ENCODE data around the gene STK17A. TPM values are rescaled to one million over a fixed set of nuclear protein-coding genes. Genes with fewer than 3 reads are reported as not detected.

STK17A gene
- total RNA-seq, 3 donors from 2014 or later = 17.9 to 30.0 (median 19.5) TPM

GRCh38 chr7:43536773-43537172 lies 46.1 kb upstream of the STK17A start:
- H3K9me3 ChIP-seq = no peaks in the 10 kb centered on the region
- ATAC-seq = no peak
- H3K4me3 ChIP-seq = no peak overlapping the region
- no peak for TF ChIP-seq CTCF (IDR thresholded peaks at IDR 0.05)
- intact Hi-C loops (cut with DNase I, micrococcal nuclease) = no loop called here
- no peaks in the 10 kb centered on the region for H3K4me1 ChIP-seq (ENCODE audit: low read depth)
- DNase-seq = no peak
- no peaks in the 10 kb centered on the region for H3K36me3 ChIP-seq (ENCODE audit: low read depth)

- Histone ChIP-seq H3K36me3 (ENCODE audit: low read depth) (no peaks in the 10 kb centered on the region), H3K4me3 (no peak overlapping the region), H3K9me3 (no peaks in the 10 kb centered on the region), H3K4me1 (ENCODE audit: low read depth) (no peaks in the 10 kb centered on the region)
- TF ChIP-seq CTCF (IDR thresholded peaks at IDR 0.05) = no peak
- no peak for ATAC-seq
- intact Hi-C loops (cut with DNase I, micrococcal nuclease) = no loop called here
- no peak for DNase-seq
Observed at GRCh38 chr7:43537765-43538403, 45.0 kb upstream of the STK17A start.

- H3K36me3 ChIP-seq (ENCODE audit: low read depth) = no peaks in the 10 kb centered on the region
- no peaks in the 10 kb centered on the region for H3K9me3 ChIP-seq
- intact Hi-C loops (cut with DNase I, micrococcal nuclease) = no loop called here
- DNase-seq (no peak), ATAC-seq (no peak)
- TF ChIP-seq CTCF (IDR thresholded peaks at IDR 0.05) = no peak
- H3K4me1 ChIP-seq (ENCODE audit: low read depth) = no peaks in the 10 kb centered on the region
- no peak overlapping the region for H3K4me3 ChIP-seq
Observed at GRCh38 chr7:43538404-43538771, 44.5 kb upstream of the STK17A start.

- H3K36me3 ChIP-seq (ENCODE audit: low read depth) = no peaks in the 10 kb centered on the region
- DNase-seq (no peak), ATAC-seq (no peak)
- intact Hi-C loops (cut with DNase I, micrococcal nuclease) = no loop called here
- no peak overlapping the region for H3K4me3 ChIP-seq
- no peaks in the 10 kb centered on the region for H3K9me3 ChIP-seq
- no peak for TF ChIP-seq CTCF (IDR thresholded peaks at IDR 0.05)
- no peaks in the 10 kb centered on the region for H3K4me1 ChIP-seq (ENCODE audit: low read depth)
Observed at GRCh38 chr7:43540471-43540870, 42.4 kb upstream of the STK17A start.

- H3K4me1 ChIP-seq (ENCODE audit: low read depth) = no peaks in the 10 kb centered on the region
- intact Hi-C loops (cut with DNase I, micrococcal nuclease) = no loop called here
Observed at GRCh38 chr7:43542716-43543115, 40.2 kb upstream of the STK17A start.

More at GRCh38 chr7:43542716-43543115, 40.2 kb upstream of the STK17A start:
- ATAC-seq = no peak
- H3K9me3 ChIP-seq = no peaks in the 10 kb centered on the region
- no peaks in the 10 kb centered on the region for H3K36me3 ChIP-seq (ENCODE audit: low read depth)
- H3K4me3 ChIP-seq = no peak overlapping the region
- DNase-seq = no peak
- TF ChIP-seq CTCF (IDR thresholded peaks at IDR 0.05) = no peak

Measured in mucosa of descending colon (tissue), 3 donors.